Right lobe of liver (tissue), 4 donors: ENCODE measurements around the gene ZRANB1.

Experiments used
- CTCF ChIP-seq, 4 donors: fragments of 200-600 bp in 3 of 4; fragments of 450-650 bp in 1 of 4; IDR thresholded peaks; one replicate each; pipeline versions ENCODE4 v1.5.1 to v1.8.0; 2016 to 2022; ENCODE audit warnings: antibody characterized with exemption in 4 of 4, mild to moderate bottlenecking in 2 of 4
- POLR2A ChIP-seq: fragments of 450-650 bp; IDR thresholded peaks from one replicate; pipeline ENCODE4 v1.6.1; 2017; ENCODE audit warnings: antibody characterized with exemption, mild to moderate bottlenecking
- donor health status: DM: no; HTN: no; CAD: no.
- donor health status: DM: no; HTN: no; CAD: no.
- donor health status: DM: no; HTN: yes; CAD: no.

DNA sequence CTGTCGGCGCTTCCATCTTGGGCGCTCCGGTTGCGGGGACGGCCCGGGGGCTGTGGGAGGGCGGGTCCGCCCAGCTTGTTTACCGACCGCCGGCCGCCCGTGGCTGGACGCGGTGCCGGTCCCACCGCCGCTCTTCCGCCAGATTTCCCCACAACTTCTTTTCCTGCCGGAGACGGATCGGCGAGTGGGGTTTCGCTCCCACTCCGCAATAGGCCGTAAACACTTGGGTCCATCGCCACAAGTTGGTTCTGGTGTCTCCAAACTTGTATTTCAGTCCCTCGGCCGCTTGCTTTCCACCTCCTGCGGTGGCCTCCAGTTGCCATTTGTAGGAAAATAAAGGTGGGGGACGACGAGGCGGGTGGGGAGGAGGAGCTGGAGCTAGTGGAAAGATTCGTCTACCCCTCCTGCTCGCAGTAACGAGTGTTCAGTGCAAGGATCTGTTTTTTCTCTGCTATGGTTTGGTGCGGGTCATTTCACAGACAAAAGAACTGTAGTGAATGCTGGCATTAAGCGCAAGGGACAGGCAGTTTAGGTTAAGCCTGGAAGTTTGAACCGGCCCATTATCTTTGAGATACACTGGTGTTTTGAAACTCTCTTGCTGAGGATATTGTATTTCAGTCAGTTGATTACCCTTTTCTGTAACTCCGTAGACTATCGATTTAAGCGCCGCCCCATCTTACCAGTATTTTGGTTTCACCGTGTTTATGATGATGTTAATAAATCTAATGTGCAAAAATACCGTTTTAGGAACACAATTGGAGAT lies 24.3 kb upstream of the ZRANB1 start:
- TF ChIP-seq CTCF (IDR thresholded peaks at IDR 0.05), result no peak
- TF ChIP-seq POLR2A, result no peak
